Activated CD8-positive, alpha-beta T cell treated with anti-CD3 and anti-CD28 coated beads, Interleukin-2, amount 10 ng/mL, durations not matched to agents 7 days and 5 days (primary cell): ENCODE results near the gene CCSAP. TPM values are rescaled to one million over a fixed set of nuclear protein-coding genes. Genes with fewer than 3 reads are reported as not detected.

Experiments used
- ATAC-seq: fragments of 150-1000 bp; cut with Tn5 transposase; one replicate; pipeline ENCODE4 v1.10.0; 2021; ENCODE audit warnings: moderate library complexity
- CTCF ChIA-PET: fragments of 350-600 bp; sonication (Branson Sonifier 250); formaldehyde crosslinking; loops from one replicate; lab custom pipeline; 2021; ENCODE audit warnings: antibody characterized with exemption; lab: Charles Lee
- POLR2A ChIA-PET: fragments of 350-600 bp; sonication (Branson Sonifier 250); formaldehyde crosslinking; loops from one replicate; lab custom pipeline; 2021; ENCODE audit warnings: antibody characterized with exemption; lab: Charles Lee
- DNase-seq: peaks from one replicate; pipeline ENCODE4 v3.0.0-alpha.2; 2020
- H3K27ac Mint-ChIP-seq: one replicate; pipeline ENCODE4 v1.8.0; 2021; ENCODE audit warnings: mild to moderate bottlenecking, mixed read lengths
- H3K27me3 Mint-ChIP-seq: one replicate; pipeline ENCODE4 v1.8.0; 2021; ENCODE audit warnings: low read depth, mixed read lengths
- H3K36me3 Mint-ChIP-seq: one replicate; pipeline ENCODE4 v1.8.0; 2021; ENCODE audit warnings: low read depth, mixed read lengths
- H3K4me1 Mint-ChIP-seq: one replicate; pipeline ENCODE4 v1.8.0; 2021; ENCODE audit warnings: low read depth, mixed read lengths
- H3K4me3 Mint-ChIP-seq: one replicate; pipeline ENCODE4 v1.8.0; 2021; ENCODE audit warnings: mild to moderate bottlenecking, mixed read lengths
- H3K9me3 Mint-ChIP-seq: one replicate; pipeline ENCODE4 v1.8.0; 2022; ENCODE audit warnings: mixed read lengths; ENCODE audit not compliant: insufficient read depth
- total RNA-seq, 2 experiments: library from RNA; stranded (reverse); gene quantifications; one replicate each; pipeline ENCODE4 v1.2.3, GENCODE V29; 2021

CCSAP gene
- 10 to 100 TPM; 11.7 to 11.9 TPM for total RNA-seq

GRCh38 chr1:229342656-229343569 lies at the start of gene CCSAP:
TSS of gene CCSAP (minus strand) at chr1:229343047. CDS start at chr1:229342465, 582 bp downstream.
- Mint-ChIP-seq H3K27ac (peak within 1 kb of the TSS; percentile 83), H3K27me3 (peaks cover 24% of the 10 kb centered on the region), H3K9me3 (no peaks in the 10 kb centered on the region), H3K4me3 (peak within 1 kb of the TSS; percentile 84), H3K4me1 (peaks cover 40% of the 10 kb centered on the region), H3K36me3 (peaks cover 20% of the 10 kb centered on the region)
- CTCF ChIA-PET, result interaction anchor here (0.6 to 2.7 kb wide), 5 partner anchors 23 to 112 kb away, joined by 3 to 8 read pairs (median 3); no protein-coding TSS in a partner anchor
- POLR2A ChIA-PET, result interaction anchor here (0.6 to 1.9 kb wide), 3 partner anchors 28 to 167 kb away, joined by 3 to 8 read pairs (median 4); no protein-coding TSS in a partner anchor
- DNase-seq (no peak), ATAC-seq (peak; percentile 61)

- Mint-ChIP-seq H3K27ac (no peak overlapping the region), H3K4me1 (no peaks in the 10 kb centered on the region), H3K4me3 (no peak overlapping the region), H3K36me3 (no peaks in the 10 kb centered on the region), H3K9me3 (no peaks in the 10 kb centered on the region), H3K27me3 (peaks cover 22% of the 10 kb centered on the region)
- DNase-seq (no peak), ATAC-seq (no peak)
- ChIA-PET POLR2A (no interaction called here), CTCF (no interaction called here)
These were observed 47.3 kb upstream of the CCSAP start for GRCh38 chr1:229390130-229390529.

- no peaks in the 10 kb centered on the region for H3K36me3 Mint-ChIP-seq
- DNase-seq, result no peak
- no peaks in the 10 kb centered on the region for H3K9me3 Mint-ChIP-seq
- ChIA-PET POLR2A (no interaction called here), CTCF (no interaction called here)
- peaks cover 25% of the 10 kb centered on the region for H3K27me3 Mint-ChIP-seq
- no peaks in the 10 kb centered on the region for H3K4me1 Mint-ChIP-seq
- no peak overlapping the region for H3K4me3 Mint-ChIP-seq
- no peak for ATAC-seq
- no peak overlapping the region for H3K27ac Mint-ChIP-seq
These were observed 46.2 kb upstream of the CCSAP start for GRCh38 chr1:229388897-229389580.

GRCh38 chr1:229385853-229386456 lies 43.1 kb upstream of the CCSAP start:
- Mint-ChIP-seq H3K27me3 (peaks cover 21% of the 10 kb centered on the region), H3K9me3 (no peaks in the 10 kb centered on the region), H3K27ac (no peak overlapping the region), H3K4me1 (no peaks in the 10 kb centered on the region), H3K4me3 (no peak overlapping the region), H3K36me3 (no peaks in the 10 kb centered on the region)
- POLR2A ChIA-PET, result no interaction called here
- no peak for DNase-seq
- CTCF ChIA-PET, result interaction anchor here (0.9 kb wide), 1 partner anchor 129 kb away, joined by 3 read pairs; no protein-coding TSS in a partner anchor
- ATAC-seq, result no peak

GRCh38 chr1:229384822-229385221 lies 42.0 kb upstream of the CCSAP start:
- DNase-seq (no peak), ATAC-seq (no peak)
- POLR2A ChIA-PET, result no interaction called here
- H3K27ac Mint-ChIP-seq, result no peak overlapping the region
- H3K36me3 Mint-ChIP-seq, result no peaks in the 10 kb centered on the region
- H3K4me1 Mint-ChIP-seq, result no peaks in the 10 kb centered on the region
- no peak overlapping the region for H3K4me3 Mint-ChIP-seq
- no peaks in the 10 kb centered on the region for H3K9me3 Mint-ChIP-seq
- peaks cover 26% of the 10 kb centered on the region for H3K27me3 Mint-ChIP-seq
- CTCF ChIA-PET, result interaction anchor here (0.9 kb wide), 1 partner anchor 127 kb away, joined by 3 read pairs; no protein-coding TSS in a partner anchor

GRCh38 chr1:229383961-229384360 lies 41.1 kb upstream of the CCSAP start:
- DNase-seq (no peak), ATAC-seq (no peak)
- Mint-ChIP-seq H3K27ac (no peak overlapping the region), H3K9me3 (no peaks in the 10 kb centered on the region), H3K36me3 (no peaks in the 10 kb centered on the region), H3K4me1 (no peaks in the 10 kb centered on the region), H3K4me3 (no peak overlapping the region), H3K27me3 (peaks cover 26% of the 10 kb centered on the region)
- CTCF ChIA-PET, result no interaction called here
- POLR2A ChIA-PET, result no interaction called here

- Mint-ChIP-seq H3K4me1 (no peaks in the 10 kb centered on the region), H3K9me3 (no peaks in the 10 kb centered on the region), H3K4me3 (no peak overlapping the region), H3K36me3 (no peaks in the 10 kb centered on the region), H3K27me3 (peaks cover 28% of the 10 kb centered on the region), H3K27ac (no peak overlapping the region)
- ChIA-PET CTCF (no interaction called here), POLR2A (no interaction called here)
- DNase-seq, result no peak
- no peak for ATAC-seq
These were observed 40.3 kb upstream of the CCSAP start for GRCh38 chr1:229383188-229383587.

- no peak overlapping the region for H3K4me3 Mint-ChIP-seq
- no peaks in the 10 kb centered on the region for H3K36me3 Mint-ChIP-seq
- no peaks in the 10 kb centered on the region for H3K9me3 Mint-ChIP-seq
- no peak for ATAC-seq
- CTCF ChIA-PET, result no interaction called here
- POLR2A ChIA-PET, result no interaction called here
- H3K27ac Mint-ChIP-seq, result no peak overlapping the region
- DNase-seq, result no peak
- H3K27me3 Mint-ChIP-seq, result peaks cover 24% of the 10 kb centered on the region
- H3K4me1 Mint-ChIP-seq, result no peaks in the 10 kb centered on the region
These were observed 38.4 kb upstream of the CCSAP start for GRCh38 chr1:229381234-229381633.

GRCh38 chr1:229380536-229381160 lies 37.8 kb upstream of the CCSAP start:
- CTCF ChIA-PET, result no interaction called here
- no peak for ATAC-seq

GRCh38 chr1:229379846-229380245 lies 37.0 kb upstream of the CCSAP start:
- H3K36me3 Mint-ChIP-seq, result no peaks in the 10 kb centered on the region
- H3K9me3 Mint-ChIP-seq, result no peaks in the 10 kb centered on the region
- no peaks in the 10 kb centered on the region for H3K4me1 Mint-ChIP-seq
- no peak overlapping the region for H3K4me3 Mint-ChIP-seq
- DNase-seq, result no peak
- no peak for ATAC-seq
- POLR2A ChIA-PET, result no interaction called here
- peaks cover 17% of the 10 kb centered on the region for H3K27me3 Mint-ChIP-seq
- no peak overlapping the region for H3K27ac Mint-ChIP-seq
- CTCF ChIA-PET, result no interaction called here

More at GRCh38 chr1:229380536-229381160, 37.8 kb upstream of the CCSAP start:
- no peak overlapping the region for H3K27ac Mint-ChIP-seq
- H3K36me3 Mint-ChIP-seq, result no peaks in the 10 kb centered on the region
- no peak for DNase-seq
- H3K4me3 Mint-ChIP-seq, result no peak overlapping the region
- POLR2A ChIA-PET, result no interaction called here
- H3K27me3 Mint-ChIP-seq, result peaks cover 21% of the 10 kb centered on the region
- no peaks in the 10 kb centered on the region for H3K4me1 Mint-ChIP-seq
- H3K9me3 Mint-ChIP-seq, result no peaks in the 10 kb centered on the region

GRCh38 chr1:229378586-229379367 lies 35.9 kb upstream of the CCSAP start:
- ChIA-PET POLR2A (no interaction called here), CTCF (no interaction called here)
- H3K36me3 Mint-ChIP-seq, result no peaks in the 10 kb centered on the region
- peaks cover 12% of the 10 kb centered on the region for H3K27me3 Mint-ChIP-seq
- no peaks in the 10 kb centered on the region for H3K4me1 Mint-ChIP-seq
- H3K4me3 Mint-ChIP-seq, result no peak overlapping the region
- no peaks in the 10 kb centered on the region for H3K9me3 Mint-ChIP-seq
- no peak for ATAC-seq
- H3K27ac Mint-ChIP-seq, result no peak overlapping the region
- DNase-seq, result no peak
